ENCODE measurements around the gene MRE11. TPM values are rescaled to one million over a fixed set of nuclear protein-coding genes. Genes with fewer than 3 reads are reported as not detected.

Gene MRE11
- total and polyA plus RNA-seq, 7 donors: 1.9 to 9.0 (median 7.9) TPM

DNA sequence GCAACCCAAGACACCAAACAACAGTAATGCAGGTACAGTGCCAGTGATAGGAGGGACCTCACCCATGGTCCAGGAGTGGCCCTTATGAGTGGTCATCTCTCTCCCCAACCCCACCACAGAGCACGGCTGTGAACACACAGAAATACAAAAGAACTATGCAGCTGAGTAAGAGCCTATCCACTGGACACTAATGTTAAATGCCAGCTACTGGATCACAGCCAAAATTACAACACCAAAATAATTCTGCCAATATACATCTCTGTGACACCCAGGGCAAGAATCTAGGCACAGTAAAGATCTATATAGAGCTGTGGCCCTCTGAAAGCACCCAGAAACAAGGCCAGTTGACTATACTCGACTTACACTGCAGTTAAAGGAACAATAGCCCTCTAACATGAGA, 69.6 kb downstream of the MRE11 start:
- no peak overlapping the region for H3K4me3 ChIP-seq
- H3K4me1 ChIP-seq: no peaks in the 10 kb centered on the region
- no peak overlapping the region for H3K27ac ChIP-seq
- TF ChIP-seq, protein P1, sequence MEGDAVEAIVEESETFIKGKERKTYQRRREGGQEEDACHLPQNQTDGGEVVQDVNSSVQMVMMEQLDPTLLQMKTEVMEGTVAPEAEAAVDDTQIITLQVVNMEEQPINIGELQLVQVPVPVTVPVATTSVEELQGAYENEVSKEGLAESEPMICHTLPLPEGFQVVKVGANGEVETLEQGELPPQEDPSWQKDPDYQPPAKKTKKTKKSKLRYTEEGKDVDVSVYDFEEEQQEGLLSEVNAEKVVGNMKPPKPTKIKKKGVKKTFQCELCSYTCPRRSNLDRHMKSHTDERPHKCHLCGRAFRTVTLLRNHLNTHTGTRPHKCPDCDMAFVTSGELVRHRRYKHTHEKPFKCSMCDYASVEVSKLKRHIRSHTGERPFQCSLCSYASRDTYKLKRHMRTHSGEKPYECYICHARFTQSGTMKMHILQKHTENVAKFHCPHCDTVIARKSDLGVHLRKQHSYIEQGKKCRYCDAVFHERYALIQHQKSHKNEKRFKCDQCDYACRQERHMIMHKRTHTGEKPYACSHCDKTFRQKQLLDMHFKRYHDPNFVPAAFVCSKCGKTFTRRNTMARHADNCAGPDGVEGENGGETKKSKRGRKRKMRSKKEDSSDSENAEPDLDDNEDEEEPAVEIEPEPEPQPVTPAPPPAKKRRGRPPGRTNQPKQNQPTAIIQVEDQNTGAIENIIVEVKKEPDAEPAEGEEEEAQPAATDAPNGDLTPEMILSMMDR (IDR thresholded peaks at IDR 0.05): no peak
- whole genome bisulfite sequencing, 3 donors: 56 to 86% (median 69%) methylated on average over 2 of the region's 2 CpGs
- H3K27me3 ChIP-seq (ENCODE audit: insufficient read depth in 3 of 3, low read length in 2 of 3): no peaks in the 10 kb centered on the region
- peaks cover 0 to 31% of the 10 kb centered on the region in 2 donors for H3K36me3 ChIP-seq (ENCODE audit: insufficient read depth in 1 of 2, low read depth in 1 of 2)
- no peak for ATAC-seq
- peaks cover 6% of the 10 kb centered on the region for H3K9me3 ChIP-seq
- intact Hi-C loops (cut with DNase I): no loop called here
- DNase-seq: no peak

DNA sequence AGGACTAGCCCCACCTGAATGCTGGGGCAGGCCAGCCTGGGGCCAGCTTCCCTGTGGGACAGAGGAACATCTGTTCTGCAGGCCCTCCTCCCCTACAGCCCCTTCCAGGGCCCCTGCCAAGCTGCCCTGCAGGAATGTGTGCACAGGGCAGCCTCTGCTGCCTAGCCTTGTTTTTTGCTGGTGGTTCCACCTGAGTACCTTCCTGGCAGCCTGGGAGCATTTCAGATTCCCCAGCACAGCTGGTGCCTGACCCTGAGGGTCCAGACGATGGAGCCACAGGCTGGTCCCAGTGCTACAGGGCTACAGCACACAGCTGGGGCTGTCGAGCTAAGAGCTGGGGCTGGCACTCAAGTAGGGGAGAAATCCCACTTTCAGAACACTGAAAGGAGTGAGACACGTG, 70.1 kb downstream of the MRE11 start:
- Histone ChIP-seq H3K9me3 (peaks cover 6% of the 10 kb centered on the region), H3K27ac (no peak overlapping the region), H3K4me3 (no peak overlapping the region), H3K4me1 (no peaks in the 10 kb centered on the region), H3K36me3 (ENCODE audit: insufficient read depth in 1 of 2, low read depth in 1 of 2) (peaks cover 0 to 26% of the 10 kb centered on the region in 2 donors), H3K27me3 (ENCODE audit: insufficient read depth in 3 of 3, low read length in 2 of 3) (no peaks in the 10 kb centered on the region)
- TF ChIP-seq, protein P1 (IDR thresholded peaks at IDR 0.05): no peak
- WGBS, 3 donors: 74 to 80% (median 74%) methylated on average over 3 of the region's 3 CpGs
- DNase-seq: no peak
- no peak for ATAC-seq
- intact Hi-C loops (cut with DNase I): no loop called here

DNA sequence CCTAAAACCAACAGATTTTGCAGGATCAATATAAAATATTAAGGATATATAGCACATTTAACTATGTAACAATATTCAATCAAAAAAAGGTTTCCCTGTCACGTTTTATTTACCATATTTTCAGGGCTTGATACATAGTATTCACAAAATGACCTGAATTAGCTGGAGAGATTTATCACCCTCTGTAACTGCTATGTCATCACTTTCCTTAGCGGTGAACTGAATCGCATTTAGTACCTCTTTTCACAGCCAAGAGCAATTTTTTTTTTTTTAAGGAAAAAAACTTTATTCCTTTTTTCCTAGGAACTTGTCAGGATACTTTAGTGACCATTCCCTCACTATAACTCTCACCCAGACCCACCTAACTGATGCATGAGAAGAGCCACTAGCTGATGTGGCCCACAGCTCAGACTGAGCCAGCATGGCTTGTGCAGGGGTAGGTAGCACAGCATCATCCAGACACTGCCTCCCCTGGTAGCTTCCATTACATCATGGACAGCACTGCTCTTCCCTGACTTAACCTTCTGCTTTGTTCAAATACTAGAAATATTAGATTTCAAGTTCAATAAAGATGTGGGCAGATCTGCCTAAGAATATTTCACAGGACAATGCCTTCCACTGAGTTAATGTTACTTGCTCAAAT, 75.4 kb downstream of the MRE11 start:
- no peaks in the 10 kb centered on the region for H3K9me3 ChIP-seq
- H3K27me3 ChIP-seq (ENCODE audit: insufficient read depth in 3 of 3, low read length in 2 of 3): no peaks in the 10 kb centered on the region
- no peaks in the 10 kb centered on the region for H3K4me1 ChIP-seq
- TF ChIP-seq, protein P1 (IDR thresholded peaks at IDR 0.05): no peak
- DNase-seq (no peak), ATAC-seq (no peak)
- whole genome bisulfite sequencing, 3 donors: 53 to 64% (median 54%) methylated on average over 3 of the region's 3 CpGs
- intact Hi-C loops (cut with DNase I): loop anchor here in 1 of 2 donors (10.0 kb wide), 1 partner anchor 523 kb away; no protein-coding TSS in a partner anchor
- H3K27ac ChIP-seq: no peak overlapping the region
- H3K36me3 ChIP-seq (ENCODE audit: insufficient read depth in 1 of 2, low read depth in 1 of 2): peaks cover 0 to 17% of the 10 kb centered on the region in 2 donors
- no peak overlapping the region for H3K4me3 ChIP-seq

DNA sequence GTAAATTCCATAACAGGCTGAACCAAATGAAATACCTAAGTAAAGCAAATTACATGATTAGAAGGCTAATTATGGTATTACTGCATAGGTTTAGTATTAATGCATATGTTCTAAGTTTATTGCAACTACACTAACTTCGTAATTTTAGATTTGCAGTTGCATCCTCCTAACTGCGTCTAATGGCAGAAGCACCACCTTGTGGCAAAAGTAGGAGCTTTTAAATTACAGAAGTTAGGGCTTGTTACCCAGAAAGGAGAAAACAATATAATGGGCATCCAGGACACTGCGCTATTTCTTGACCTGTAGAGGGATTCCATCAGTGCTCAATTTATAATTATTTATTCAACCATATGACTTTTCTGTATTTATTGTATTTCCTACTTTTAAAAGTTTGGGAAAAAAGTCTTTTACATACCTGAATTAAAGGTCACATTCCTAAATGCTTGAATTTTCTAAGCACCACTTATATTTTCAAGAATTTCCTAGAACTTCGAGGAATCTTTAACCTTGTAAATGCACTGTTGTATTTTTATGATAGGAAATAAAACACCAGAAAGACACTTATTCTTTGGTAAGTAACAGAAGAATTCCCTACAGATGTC, 76.2 kb downstream of the MRE11 start:
- H3K36me3 ChIP-seq (ENCODE audit: insufficient read depth in 1 of 2, low read depth in 1 of 2): peaks cover 0 to 17% of the 10 kb centered on the region in 2 donors
- no peak overlapping the region for H3K4me3 ChIP-seq
- WGBS, 3 donors: 55 to 65% (median 55%) methylated on average over 4 of the region's 4 CpGs
- TF ChIP-seq, protein P1 (IDR thresholded peaks at IDR 0.05): peak; percentile 26
- no peak overlapping the region for H3K27ac ChIP-seq
- no peaks in the 10 kb centered on the region for H3K27me3 ChIP-seq (ENCODE audit: insufficient read depth in 3 of 3, low read length in 2 of 3)
- no peaks in the 10 kb centered on the region for H3K9me3 ChIP-seq
- no peaks in the 10 kb centered on the region for H3K4me1 ChIP-seq
- ATAC-seq: no peak
- intact Hi-C loops (cut with DNase I): loop anchor here in 1 of 2 donors (10.0 kb wide), 1 partner anchor 523 kb away; no protein-coding TSS in a partner anchor
- no peak for DNase-seq

All from psoas muscle (tissue), 8 donors.